Measurements from ENCODE around the gene MYRIP. TPM values are rescaled to one million over a fixed set of nuclear protein-coding genes. Genes with fewer than 3 reads are reported as not detected.

MYRIP gene
- total and polyA plus RNA-seq, 8 donors = 1.4 to 11.2 (median 7.8) TPM

- intact Hi-C loops (cut with DNase I) = no loop called here
- DNase-seq (no peak), ATAC-seq (no peak), FAIRE-seq (no peak)
- Histone ChIP-seq H3K36me3 (no peaks in the 10 kb centered on the region), H3K4me3 (no peak overlapping the region), H3K27ac (no peak overlapping the region), H3K4me1 (no peaks in the 10 kb centered on the region), H3K27me3 (no peaks in the 10 kb centered on the region), H3K9me3 (no peaks in the 10 kb centered on the region)
- WGBS, 2 donors = 95 to 96% methylated on average over 7 of the region's 7 CpGs
- TF ChIP-seq CTCF (IDR thresholded peaks at IDR 0.05) = no peak
Measured at GRCh38 chr3:40258064-40258463, 448.7 kb downstream of the MYRIP start.

- 83 to 96% methylated on average over 1 of the region's 1 CpG for WGBS, 2 donors
- no peak for ATAC-seq
- no peak for TF ChIP-seq CTCF (IDR thresholded peaks at IDR 0.05)
- no peaks in the 10 kb centered on the region for H3K27me3 ChIP-seq
- no peaks in the 10 kb centered on the region for H3K9me3 ChIP-seq
- no peak overlapping the region for H3K27ac ChIP-seq
- no peak overlapping the region for H3K4me3 ChIP-seq
- intact Hi-C loops (cut with DNase I) = no loop called here
- no peaks in the 10 kb centered on the region for H3K36me3 ChIP-seq
- no peak for FAIRE-seq
- no peaks in the 10 kb centered on the region for H3K4me1 ChIP-seq
- no peak for DNase-seq
Measured at GRCh38 chr3:40258555-40258954, 449.1 kb downstream of the MYRIP start.

GRCh38 chr3:40262331-40262730, 452.9 kb downstream of the MYRIP start:
- Histone ChIP-seq H3K4me3 (no peak overlapping the region), H3K4me1 (no peaks in the 10 kb centered on the region), H3K27ac (no peak overlapping the region), H3K27me3 (no peaks in the 10 kb centered on the region), H3K36me3 (no peaks in the 10 kb centered on the region), H3K9me3 (no peaks in the 10 kb centered on the region)
- DNase-seq (no peak), FAIRE-seq (no peak), ATAC-seq (no peak)
- TF ChIP-seq CTCF (IDR thresholded peaks at IDR 0.05) = no peak
- intact Hi-C loops (cut with DNase I) = no loop called here

GRCh38 chr3:40264451-40264850, 455.0 kb downstream of the MYRIP start:
- intact Hi-C loops (cut with DNase I) = no loop called here
- no peak for ATAC-seq
- H3K9me3 ChIP-seq = no peaks in the 10 kb centered on the region
- H3K4me3 ChIP-seq = no peak overlapping the region
- DNase-seq = no peak
- 61 to 82% methylated on average over 1 of the region's 1 CpG for WGBS, 2 donors
- no peak overlapping the region for H3K27ac ChIP-seq
- TF ChIP-seq CTCF (IDR thresholded peaks at IDR 0.05) = no peak
- H3K27me3 ChIP-seq = no peaks in the 10 kb centered on the region
- no peaks in the 10 kb centered on the region for H3K36me3 ChIP-seq
- H3K4me1 ChIP-seq = no peaks in the 10 kb centered on the region
- FAIRE-seq = no peak

GRCh38 chr3:40265181-40265580, 455.8 kb downstream of the MYRIP start:
- Histone ChIP-seq H3K4me3 (no peak overlapping the region), H3K36me3 (no peaks in the 10 kb centered on the region), H3K27me3 (no peaks in the 10 kb centered on the region), H3K9me3 (no peaks in the 10 kb centered on the region), H3K27ac (no peak overlapping the region), H3K4me1 (no peaks in the 10 kb centered on the region)
- intact Hi-C loops (cut with DNase I) = no loop called here
- ATAC-seq (no peak), FAIRE-seq (no peak), DNase-seq (no peak)
- no peak for TF ChIP-seq CTCF (IDR thresholded peaks at IDR 0.05)

All from pancreas (tissue), 10 donors.